Stimulated activated CD4-positive, alpha-beta T cell treated with anti-CD3 and anti-CD28 coated beads, Interleukin-15, amount 100 ng/mL, for 1 hour (primary cell): ENCODE results near the gene URB1.
"Not testable (repeated sequence)": the region's sequence is repeated elsewhere in the genome, so short reads cannot be mapped to it uniquely, and the experiment has no call there.

Source experiments
- DNase-seq, 2 donors: peaks; one replicate each; pipeline ENCODE4 v3.0.0-alpha.2; 2020; ENCODE audit warnings: low read depth in 1 of 2, low spot score in 1 of 2

Gene URB1

DNA sequence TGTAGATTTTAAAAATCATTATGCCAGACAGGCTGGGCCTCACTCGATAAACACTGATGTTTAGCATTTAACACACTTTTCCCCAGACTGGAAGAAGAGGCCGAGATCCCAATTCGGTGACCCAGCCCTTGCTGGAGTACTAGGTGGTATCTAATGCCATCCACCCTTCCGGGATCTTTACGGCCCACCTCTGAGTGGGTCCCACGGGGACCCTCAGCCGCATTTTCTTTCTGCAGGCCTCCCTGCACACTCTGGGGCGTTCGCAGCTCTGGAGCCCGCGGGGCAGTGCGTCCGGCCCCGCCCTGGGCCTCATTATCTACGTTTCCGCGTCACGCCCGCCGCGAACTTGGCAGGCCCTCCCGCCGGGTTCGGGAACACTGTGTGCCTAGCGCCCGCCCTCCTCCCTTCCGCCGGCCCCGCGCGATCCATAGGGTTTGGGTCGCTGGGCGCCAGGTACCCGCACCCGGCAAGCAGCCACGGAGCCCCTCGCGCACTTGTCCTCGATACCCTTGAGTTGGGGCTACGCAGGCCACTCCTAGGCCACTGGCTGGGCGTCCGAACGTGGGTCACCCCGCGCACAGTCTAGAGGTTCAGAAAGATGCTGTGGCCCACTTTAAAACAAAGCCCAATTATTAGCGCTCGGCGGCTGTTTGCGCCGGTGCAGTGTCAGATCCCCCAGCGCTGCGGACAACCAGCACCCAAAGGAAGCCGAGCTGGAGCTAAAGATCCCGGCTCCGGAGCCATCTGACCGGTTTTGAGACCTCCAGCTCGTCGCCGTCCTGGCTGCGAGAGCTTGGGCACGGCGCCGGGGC lies 18.7 kb upstream of the URB1 start:
- DNase-seq = peak; percentile 34 to 45

DNA sequence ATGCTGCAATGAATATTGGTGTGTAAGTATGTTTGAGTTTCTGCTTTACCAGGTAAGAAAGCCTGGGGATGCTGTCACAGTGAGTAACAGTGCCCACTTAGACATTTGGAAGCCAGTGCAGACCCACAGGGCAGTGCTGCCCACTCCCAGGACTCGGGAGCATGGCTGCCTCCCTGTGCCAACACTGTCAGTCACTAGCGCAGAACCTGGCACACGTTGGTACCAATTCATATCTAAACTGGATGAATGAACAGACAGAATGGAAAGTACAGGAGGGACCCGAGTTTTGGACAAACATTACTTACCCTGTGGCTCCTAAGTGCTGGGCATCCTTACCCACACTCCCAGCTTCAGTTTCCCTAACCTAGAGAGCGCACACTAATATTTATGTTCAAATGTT lies 18.1 kb upstream of the URB1 start:
- DNase-seq = no peak

DNA sequence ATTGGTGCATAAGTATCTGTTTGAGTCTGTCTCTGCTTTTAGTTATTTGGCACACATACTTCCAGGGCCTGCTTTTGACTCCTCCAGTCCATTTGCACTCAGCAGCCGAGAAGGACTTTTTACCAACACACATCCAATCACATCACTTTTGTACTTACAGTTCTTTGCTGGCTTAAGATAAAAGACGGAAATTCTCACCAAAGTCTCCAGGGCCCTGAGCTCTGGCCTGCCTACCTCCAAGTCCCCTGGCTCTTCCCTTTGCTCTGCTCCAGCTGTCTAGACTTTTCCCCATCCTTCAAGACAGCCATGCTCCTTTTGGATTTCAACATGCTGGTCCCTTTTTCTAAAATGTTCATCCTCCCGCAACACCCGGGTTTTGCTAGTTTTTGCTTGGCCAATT lies 17.5 kb upstream of the URB1 start:
- DNase-seq = no peak

DNA sequence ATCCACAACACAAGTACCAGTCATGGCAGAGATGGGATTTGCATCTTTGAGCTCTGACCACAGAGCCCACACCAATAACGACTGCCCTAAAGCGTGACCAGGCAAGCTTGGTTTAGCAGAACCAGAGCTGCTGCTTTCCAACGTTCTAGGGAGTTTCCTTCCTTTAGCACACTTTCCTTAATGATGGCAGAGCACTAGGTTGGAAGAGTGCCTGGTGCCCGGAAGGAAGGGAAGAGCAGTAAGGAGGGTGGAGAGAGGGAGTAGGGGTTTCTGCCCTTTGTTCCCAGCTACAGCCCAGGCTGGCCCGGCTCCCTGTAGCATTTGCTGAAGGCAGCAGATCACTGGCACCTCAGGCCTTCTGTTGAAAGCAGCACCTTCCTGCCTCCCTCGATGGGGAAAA lies 13.6 kb upstream of the URB1 start:
- DNase-seq = no peak

DNA sequence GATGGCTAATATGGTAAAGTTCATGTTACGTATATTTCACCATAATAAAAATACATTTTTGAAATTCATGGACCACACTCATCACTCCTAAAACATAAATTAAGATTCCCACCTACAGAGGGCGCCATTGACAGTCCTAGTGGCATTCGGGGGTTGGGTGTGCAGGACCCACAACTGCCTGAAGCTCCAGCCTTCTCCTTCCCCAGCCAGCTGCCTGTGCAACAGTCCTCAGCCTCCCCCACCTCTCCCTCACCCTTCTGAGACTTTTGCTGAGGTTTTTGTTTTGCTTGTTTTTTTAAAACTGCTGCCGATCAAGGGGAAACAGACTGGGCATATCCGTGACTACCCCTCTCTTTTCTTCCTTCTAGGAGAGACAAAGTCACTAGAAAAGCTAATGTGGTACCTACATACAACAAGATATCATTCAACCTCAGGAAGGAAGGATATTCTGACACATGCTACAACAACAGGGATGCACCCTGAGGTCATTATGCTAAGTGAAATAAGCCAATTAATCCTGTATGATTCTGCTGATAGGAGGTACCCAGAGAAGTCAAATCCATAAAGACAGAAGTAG lies 10.5 kb upstream of the URB1 start:
- DNase-seq = peak in 1 of 2 donors; percentile 31

DNA sequence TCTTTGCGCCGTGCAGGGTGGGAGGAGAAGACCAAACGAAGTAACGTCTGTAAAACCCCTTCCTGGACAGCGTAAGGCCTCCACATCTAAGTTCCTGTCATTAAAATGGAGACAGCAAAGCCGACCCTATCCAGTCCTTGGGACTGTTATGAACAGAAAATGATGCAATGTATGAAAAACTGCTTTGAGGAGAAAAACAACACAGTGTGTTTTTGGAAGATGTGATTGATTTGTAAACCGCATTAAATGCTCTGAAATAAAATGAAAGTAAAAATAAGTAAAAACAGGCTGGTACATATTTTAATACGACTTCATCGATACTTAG lies 827 bp upstream of the URB1 start:
- DNase-seq = no peak

DNA sequence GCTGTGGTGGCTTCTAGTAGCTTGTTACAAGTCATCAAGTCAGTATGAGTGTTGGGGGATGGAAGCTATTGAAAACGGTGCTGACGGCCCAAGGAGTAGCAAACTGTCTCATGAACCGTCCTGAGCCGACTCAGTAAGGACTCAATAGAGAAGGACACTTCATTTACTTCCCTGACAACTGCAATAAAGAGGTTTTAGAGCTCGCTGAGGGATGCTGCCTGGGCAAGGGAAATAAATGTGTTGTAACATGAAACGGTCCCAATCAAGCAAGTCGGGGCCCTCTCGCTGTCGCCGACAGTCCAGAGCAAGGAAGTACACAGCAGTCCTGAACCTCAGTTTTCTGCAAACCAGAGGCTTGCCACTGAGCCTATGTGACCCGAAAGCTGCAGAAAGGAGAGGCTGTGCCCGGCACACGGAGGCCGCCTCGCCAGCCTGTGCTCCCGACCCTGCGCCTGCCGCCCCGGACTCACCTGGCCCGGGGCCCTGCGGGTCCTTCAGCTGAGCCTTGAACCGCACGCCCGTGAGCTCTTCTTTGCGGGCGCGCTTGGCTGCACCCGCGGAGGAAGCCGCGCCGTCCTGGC lies 423 bp downstream of the URB1 start:
- DNase-seq = no peak

DNA sequence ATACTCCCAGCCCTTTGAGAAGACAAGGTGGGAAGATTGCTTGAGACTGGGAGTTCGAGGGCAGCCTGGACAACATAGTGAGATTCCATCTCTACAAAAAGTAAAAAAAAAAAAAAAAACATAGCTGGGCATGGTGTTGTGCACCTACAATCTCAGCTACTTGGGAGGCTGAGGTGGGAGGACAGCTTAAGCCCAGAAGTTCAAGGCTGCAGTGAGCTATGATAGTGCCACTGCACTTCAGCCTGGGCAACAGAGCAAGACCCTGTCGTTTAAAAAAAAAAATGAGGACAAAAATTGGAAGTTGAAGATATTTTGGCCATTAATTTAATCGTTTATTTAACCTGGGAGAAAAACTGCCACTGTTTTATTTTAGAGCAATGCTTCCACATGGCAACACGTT lies 1.1 kb downstream of the URB1 start:
- no peak for DNase-seq

DNA sequence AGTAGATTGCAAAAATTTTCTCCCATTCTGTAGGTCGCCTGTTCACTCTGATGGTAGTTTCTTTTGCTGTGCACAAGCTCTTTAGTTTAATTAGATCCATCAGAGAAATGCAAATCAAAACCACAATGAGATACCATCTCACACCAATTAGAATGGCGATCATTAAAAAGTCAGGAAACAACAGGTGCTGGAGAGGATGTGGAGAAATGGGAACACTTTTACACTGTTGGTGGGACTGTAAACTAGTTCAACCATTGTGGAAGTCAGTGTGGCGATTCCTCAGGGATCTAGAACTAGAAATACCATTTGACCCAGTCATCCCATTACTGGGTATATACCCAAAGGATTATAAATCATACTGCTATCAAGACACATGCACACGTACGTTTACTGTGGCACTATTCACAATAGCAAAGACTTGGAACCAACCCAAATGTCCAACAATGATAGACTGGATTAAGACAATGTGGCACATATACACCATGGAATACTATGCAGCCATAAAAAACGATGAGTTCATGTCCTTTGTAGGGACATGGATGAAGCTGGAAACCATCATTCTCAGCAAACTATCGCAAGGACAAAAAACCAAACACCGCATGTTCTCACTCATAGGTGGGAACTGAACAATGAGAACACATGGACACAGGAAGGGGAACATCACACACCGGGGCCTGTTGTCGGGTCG lies 2.1 kb downstream of the URB1 start:
- not testable (repeated sequence) for DNase-seq

DNA sequence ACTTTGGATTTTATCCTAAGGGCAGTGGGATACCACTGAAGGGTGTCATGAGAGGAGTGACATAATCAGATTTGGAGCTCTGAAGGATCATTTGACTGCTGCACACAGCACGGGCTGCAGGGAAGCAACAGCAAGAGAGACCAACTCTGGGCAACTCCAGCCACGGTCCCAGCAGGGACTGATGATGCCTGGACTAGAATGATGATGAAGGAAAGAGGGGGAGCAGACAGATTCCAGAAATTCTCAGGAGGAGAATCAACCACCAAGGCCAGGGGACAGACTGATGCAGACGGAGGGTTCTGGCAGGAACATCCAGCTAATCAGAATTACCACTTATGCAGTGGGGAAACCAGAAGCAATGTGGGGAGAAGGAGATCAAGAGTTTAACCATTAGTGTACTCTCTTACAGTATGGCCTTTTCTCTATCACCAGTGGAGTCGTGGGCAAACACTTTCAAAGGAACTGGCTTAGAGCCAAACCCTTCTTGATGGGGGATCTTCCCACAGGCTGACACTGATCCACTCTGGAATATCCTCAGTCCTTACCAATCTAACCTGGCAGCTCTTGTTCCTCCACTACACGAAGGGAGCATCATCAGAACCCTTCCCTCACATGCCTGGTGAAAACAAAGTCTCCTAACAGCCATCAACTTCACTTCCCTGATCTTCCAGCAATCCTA lies 3.3 kb downstream of the URB1 start:
- DNase-seq = no peak

DNA sequence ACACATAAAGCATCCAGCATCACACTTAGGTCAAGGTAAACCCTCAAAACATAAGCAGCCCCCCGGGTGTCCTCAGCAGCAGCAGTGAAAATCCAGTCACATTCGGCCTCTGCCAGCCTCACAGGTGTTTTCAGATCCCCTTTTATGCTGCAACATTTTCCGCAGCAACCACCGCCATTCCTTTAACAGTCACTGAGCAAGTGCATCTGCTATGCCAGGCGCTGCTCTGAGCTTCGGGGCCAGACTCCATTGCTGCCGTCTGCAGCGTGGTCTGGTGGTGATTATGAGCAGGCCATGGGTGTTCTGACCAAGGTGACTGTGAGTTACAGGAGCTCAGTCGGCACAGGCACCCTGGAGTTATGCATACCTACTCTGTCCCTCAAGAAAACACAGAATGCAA lies 4.5 kb downstream of the URB1 start:
- DNase-seq = no peak

DNA sequence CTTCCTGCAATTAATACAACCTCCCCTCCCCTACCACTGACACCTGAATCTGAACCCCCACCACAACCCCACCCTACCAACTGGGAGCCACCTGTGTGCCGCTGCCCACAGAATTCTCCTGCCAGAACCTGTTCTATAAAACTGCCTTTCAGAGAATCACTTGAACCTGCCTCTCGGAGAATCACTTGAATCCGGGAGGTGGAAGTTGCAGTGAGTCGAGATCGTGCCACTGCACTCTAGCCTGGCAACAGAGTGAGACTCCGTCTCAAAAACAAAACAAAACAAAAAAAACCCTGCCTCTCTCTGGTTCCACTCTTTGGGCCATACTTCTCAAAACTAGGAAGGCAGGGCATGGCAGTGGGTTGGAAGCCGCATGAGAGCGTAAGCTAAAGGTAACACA lies 5.7 kb downstream of the URB1 start:
- DNase-seq = no peak

DNA sequence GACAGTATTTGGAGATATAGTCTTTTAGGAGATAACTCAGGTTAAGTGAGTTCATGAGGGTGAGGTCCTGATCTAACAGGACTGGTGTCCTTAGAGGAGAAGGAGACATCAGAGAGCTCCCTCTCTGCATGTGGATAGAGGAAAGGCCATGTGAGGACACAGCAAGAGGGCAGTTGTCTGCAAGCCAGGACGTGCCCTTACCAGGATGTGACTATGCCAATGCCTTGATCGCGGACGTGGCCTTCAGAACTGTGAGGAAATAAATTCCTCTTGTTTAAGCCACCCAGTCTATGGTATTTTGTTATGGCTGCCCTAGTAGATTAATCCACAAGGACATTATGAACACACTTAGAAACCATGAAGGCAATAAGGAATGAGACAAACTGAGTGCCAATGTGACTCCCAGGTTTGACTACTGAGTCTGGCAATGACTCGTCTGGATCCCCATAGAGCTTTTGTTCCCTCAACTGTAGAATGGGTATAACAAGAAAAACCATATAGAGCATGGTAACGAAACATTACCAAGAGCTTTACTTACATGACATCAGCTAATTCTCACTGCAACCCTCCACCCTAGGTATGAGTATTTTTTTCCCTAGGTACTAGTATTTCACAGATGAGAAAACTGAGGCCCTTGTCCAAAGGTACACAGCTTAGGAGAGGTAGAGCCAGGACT lies 6.5 kb downstream of the URB1 start:
- no peak for DNase-seq

DNA sequence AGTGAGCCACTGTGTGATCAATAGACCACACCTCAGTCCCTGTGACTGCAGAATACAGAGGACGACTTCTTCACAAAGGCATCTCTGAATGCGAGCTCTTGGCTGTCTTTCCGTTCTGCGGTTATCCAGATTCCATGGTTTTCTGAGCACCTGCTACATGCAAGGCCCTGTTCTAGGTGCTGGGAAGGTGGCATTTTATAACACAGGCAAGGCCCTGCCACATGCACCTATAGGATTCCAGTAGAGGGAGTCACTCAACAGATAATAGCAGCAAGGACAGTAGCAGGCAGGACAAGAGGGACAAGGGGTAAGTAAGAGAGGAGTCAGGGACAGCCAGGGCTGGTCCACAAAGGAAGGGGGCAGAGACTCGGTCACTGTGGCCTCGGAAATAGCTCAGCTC lies 9.0 kb downstream of the URB1 start:
- DNase-seq = no peak

DNA sequence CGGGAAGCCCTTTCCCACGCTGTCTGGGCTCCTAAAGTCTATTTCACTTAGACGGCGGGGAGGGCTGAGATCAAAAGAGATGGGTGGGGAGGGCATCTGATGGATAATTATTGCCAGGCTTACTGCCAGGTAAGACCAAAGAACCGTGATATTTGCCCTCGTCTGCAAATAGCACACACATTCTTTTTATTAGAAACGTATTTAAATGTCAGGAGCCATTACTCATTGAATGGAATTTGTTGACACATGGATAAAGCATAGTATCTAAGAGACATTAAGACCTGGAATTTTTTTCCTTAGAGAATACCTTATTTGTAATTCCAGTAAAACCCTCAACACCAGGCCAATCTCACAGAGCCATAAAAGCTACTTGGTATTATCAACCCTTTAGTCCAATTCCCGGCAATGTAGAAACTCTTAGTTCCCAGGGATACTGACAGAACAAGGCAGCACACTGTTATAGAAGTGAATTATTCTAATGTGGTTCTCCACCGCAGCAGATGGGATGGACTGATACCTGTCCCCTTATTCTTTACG lies 10.6 kb downstream of the URB1 start:
- no peak for DNase-seq

DNA sequence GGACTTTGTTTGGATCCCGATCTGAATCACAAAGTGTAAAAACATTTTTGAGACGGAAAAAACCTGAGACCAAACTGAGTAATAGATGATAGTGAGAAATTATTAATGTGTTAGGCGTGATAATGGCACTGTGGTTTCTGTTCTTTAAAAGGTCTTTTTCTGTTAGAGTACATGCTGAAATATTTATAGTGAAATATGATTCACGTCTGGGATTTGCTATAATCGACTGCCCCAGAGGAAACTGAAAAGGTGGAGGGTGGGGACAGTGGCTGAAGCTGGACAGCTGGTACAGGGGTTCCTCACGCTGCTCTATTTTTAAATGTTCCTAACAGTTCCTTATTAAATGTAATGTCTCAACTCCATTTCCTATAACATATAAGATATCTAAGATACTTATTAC lies 11.2 kb downstream of the URB1 start:
- no peak for DNase-seq

DNA sequence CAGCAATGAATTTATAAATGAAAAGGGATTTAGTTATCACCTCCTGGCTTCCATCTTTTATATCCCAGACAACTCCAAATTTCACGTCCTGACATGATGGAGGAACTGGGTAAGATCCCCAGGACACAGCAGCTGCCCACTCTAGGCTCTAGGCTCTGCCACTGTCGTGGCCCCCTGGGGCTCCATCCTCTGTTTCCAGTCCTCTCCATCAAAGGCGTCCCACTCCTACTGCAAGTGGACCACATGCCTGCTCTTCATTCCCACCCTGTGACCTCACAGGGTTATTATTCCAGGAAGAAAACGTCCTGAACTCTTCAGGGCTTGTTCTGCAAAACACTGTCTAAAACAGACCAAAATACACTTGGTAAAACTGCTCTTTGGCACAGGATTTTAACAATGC lies 11.9 kb downstream of the URB1 start:
- DNase-seq = no peak

DNA sequence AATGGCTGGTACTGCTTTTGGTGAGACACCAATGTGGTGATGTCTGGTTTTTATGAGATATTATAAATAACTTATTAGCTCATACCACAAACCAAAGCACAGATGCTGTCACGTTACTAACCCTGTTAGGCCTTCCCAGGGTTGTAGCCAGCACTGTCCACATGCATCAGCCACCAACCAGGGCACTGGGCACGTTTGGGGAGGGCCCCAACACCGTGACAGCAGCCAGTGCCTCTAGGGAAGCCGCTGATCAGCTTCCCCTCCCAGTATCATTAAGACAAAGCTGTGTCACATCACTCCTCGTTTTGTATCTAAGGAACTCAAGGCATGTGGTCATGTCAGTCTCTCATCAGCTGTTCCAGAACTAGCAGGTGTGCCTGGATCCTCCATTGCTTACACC lies 13.9 kb downstream of the URB1 start:
- DNase-seq = no peak

DNA sequence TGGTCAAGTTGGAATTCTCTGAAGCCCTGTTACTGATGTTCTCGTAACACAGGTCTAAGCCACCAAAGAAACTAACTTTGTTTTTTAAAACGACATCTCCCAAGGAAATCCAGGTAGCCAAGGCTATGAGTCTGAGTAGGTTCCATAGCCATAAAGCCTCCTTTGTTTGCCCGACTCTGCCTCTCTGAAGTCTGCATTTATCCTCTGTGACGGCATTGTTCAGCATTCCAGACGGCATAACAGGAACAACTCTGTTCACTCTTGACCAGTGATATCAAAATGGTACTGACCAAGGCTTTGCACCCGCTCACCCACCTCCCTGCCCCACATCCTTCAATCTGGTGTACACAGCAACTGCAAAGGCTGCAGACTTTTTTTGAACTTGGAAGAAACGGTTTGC lies 14.8 kb downstream of the URB1 start:
- no peak for DNase-seq

DNA sequence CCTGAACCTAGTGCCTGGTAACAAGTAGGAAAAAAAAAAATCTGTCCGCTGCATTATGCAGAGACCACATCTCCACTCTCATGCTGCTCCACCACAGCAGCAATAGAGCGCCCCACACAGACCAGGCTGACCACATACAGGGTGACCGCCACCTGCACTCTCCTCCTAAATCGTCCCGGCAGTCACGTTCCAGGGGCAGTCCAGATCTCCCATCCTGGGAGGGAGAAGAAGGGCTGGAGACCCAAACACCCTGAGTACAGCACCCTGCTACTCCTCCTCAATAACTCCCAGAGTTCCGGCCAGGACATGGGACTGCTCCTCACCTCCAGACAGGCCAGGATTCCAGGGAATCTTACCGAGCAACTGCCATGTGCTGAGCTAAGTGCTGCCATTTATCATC lies 15.3 kb downstream of the URB1 start:
- DNase-seq = no peak

DNA sequence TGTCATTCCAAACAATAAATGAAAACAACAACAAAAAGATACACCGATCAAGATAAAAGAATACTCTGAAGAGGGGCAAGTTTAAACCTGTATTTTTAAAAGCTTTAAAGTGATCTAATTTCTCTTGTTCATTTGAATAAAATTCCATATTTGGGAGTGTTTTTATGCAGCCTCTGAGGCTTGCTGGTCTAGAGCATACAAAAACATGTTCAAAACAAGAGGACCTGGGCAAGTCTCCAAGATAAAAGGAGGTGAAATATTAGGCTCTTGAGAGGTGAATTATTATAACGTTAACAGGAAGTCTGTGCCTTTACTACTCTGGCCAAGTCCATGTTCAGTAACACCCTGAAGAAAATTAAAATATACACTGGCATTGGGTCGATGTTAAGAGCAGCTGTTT lies 20.1 kb downstream of the URB1 start:
- no peak for DNase-seq
